NCI-H226 (cell line): Measurements from ENCODE around the gene PTCD1.
"Not testable (repeated sequence)": the region's sequence is repeated elsewhere in the genome, so short reads cannot be mapped to it uniquely, and the experiment has no call there.

ENCODE experiments used
- DNase-seq: peaks from one replicate; pipeline ENCODE4 v3.0.0-alpha.2; 2015

PTCD1 gene

GRCh38 chr7:99385564-99385963 lies 53.0 kb downstream of the PTCD1 start:
- DNase-seq = no peak

GRCh38 chr7:99384523-99384922 lies 54.1 kb downstream of the PTCD1 start:
- DNase-seq = no peak

GRCh38 chr7:99383791-99384370 lies 54.7 kb downstream of the PTCD1 start:
- no peak for DNase-seq

- no peak for DNase-seq
Observed at GRCh38 chr7:99383203-99383602, 55.4 kb downstream of the PTCD1 start.

- no peak for DNase-seq
Observed at GRCh38 chr7:99381664-99382075, 56.9 kb downstream of the PTCD1 start.

GRCh38 chr7:99380823-99381663 lies 57.6 kb downstream of the PTCD1 start:
- DNase-seq = no peak

GRCh38 chr7:99380032-99380822 lies 58.4 kb downstream of the PTCD1 start:
- DNase-seq = peak; percentile 90

- not testable (repeated sequence) for DNase-seq
Observed at GRCh38 chr7:99379693-99380031, 58.9 kb downstream of the PTCD1 start.

- DNase-seq = peak; percentile 97
Observed at GRCh38 chr7:99379043-99379577, 59.5 kb downstream of the PTCD1 start.

GRCh38 chr7:99375070-99375807 lies 63.4 kb downstream of the PTCD1 start:
- DNase-seq = peak; percentile 92

- peak; percentile 77 for DNase-seq
Observed at GRCh38 chr7:99374111-99375064, 64.2 kb downstream of the PTCD1 start, which contains the start of gene ARPC1B. Gene ARPC1B (plus strand): TSS chr7:99374730. CDS start chr7:99385715, 10,985 bp downstream.

- no peak for DNase-seq
Observed at GRCh38 chr7:99373091-99374066, 65.2 kb downstream of the PTCD1 start.

- DNase-seq = peak; percentile 39
Observed at GRCh38 chr7:99372275-99373090, 66.1 kb downstream of the PTCD1 start.

- peak; percentile 25 for DNase-seq
Observed at GRCh38 chr7:99371376-99371920, 67.2 kb downstream of the PTCD1 start.

GRCh38 chr7:99369767-99370391 lies 68.7 kb downstream of the PTCD1 start:
- DNase-seq = no peak

GRCh38 chr7:99368750-99369389 lies 69.7 kb downstream of the PTCD1 start:
- no peak for DNase-seq
